OCI-LY1 (cell line): Measurements from ENCODE around the gene FAM13A.

Experiments
- CTCF ChIP-seq: fragments of 200-600 bp; sonication (generic), shearing (Covaris generic); IDR thresholded peaks from 2 replicates; pipeline ENCODE4 v1.5.1; 2017; ENCODE audit warnings: mild to moderate bottlenecking, antibody characterized with exemption, low read length, moderate library complexity, mixed read lengths
- EZH2 ChIP-seq: fragments of 200-600 bp; sonication (generic), shearing (Covaris generic); IDR thresholded peaks from 2 replicates; pipeline ENCODE4 v1.8.0; 2017; ENCODE audit warnings: borderline replicate concordance, mixed run types, mild to moderate bottlenecking, antibody characterized with exemption, low read length, moderate library complexity, mixed read lengths

GRCh38 chr4:88865046-88865445 is 191.9 kb downstream of the FAM13A start:
- TF ChIP-seq CTCF (no peak), EZH2 (no peak)
